ENCODE measurements around the gene MYZAP.

Gene MYZAP

DNA sequence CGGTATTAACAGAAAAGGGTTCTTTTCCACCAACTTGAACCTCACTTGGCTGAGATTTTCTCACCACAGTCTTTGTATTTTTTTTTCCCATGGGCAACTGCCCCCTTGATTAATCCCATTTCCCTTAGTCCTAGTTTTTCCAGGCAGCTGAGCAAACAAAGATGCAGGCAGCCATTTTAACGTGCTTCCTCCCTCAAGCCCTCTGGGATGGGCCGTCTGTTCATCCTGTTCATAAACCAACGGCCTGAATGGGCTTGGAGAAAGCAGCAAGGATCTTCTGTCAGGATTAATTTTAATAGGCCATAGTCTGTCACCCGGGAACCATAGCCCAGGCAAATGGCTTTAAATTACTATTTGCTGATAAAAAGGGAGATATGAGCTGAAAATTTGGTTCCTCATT lies 104.4 kb downstream of the MYZAP start:
- DNase-seq (ENCODE audit: low read depth): no peak
- TF ChIP-seq, protein P1, sequence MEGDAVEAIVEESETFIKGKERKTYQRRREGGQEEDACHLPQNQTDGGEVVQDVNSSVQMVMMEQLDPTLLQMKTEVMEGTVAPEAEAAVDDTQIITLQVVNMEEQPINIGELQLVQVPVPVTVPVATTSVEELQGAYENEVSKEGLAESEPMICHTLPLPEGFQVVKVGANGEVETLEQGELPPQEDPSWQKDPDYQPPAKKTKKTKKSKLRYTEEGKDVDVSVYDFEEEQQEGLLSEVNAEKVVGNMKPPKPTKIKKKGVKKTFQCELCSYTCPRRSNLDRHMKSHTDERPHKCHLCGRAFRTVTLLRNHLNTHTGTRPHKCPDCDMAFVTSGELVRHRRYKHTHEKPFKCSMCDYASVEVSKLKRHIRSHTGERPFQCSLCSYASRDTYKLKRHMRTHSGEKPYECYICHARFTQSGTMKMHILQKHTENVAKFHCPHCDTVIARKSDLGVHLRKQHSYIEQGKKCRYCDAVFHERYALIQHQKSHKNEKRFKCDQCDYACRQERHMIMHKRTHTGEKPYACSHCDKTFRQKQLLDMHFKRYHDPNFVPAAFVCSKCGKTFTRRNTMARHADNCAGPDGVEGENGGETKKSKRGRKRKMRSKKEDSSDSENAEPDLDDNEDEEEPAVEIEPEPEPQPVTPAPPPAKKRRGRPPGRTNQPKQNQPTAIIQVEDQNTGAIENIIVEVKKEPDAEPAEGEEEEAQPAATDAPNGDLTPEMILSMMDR (conservative IDR thresholded peaks at IDR 0.05; ENCODE audit: low read depth, low read length): no peak
- no peak overlapping the region for H3K4me3 ChIP-seq (ENCODE audit: low read depth, low read length)

DNA sequence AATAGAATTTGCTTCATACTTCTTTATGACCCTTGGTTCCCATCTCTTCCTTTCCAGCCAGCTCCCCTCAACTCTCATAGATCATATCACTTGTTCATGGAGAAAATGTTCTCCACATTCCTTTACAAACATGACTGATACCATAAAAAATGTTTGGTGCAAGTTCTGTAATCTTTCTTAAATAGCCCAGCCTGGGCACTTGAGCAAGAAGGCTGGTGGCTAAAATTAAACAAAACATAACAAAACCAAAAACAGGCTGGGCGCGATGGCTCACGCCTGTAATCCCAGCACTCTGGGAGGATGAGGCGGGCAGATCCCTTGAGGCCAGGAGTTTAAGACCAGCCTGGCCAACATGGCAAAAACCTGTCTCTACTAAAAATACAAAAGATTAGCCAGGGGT lies 105.9 kb downstream of the MYZAP start:
- peak; percentile 51 for DNase-seq (ENCODE audit: low read depth)
- TF ChIP-seq, protein P1 (conservative IDR thresholded peaks at IDR 0.05; ENCODE audit: low read depth, low read length): no peak
- H3K4me3 ChIP-seq (ENCODE audit: low read depth, low read length): no peak overlapping the region

DNA sequence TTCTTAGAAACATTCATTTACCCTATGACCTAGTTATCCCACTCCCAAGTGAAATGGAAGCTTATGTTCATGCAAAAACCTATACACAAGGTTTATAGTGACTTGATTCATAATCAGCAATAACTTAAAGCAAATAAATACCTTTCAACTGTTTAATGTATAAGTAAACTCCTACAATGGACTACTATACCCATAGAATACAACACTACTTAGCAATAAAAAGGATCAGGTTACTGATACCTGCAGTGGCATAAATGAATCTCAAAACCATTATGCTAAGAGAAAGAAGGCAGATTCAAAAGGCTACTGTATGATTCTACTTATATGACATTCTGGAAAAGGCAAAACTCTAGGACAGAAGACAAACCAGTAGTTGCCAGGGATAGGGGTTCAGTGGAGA lies 106.5 kb downstream of the MYZAP start:
- DNase-seq (ENCODE audit: low read depth): no peak
- TF ChIP-seq, protein P1 (conservative IDR thresholded peaks at IDR 0.05; ENCODE audit: low read depth, low read length): no peak
- H3K4me3 ChIP-seq (ENCODE audit: low read depth, low read length): no peak overlapping the region

DNA sequence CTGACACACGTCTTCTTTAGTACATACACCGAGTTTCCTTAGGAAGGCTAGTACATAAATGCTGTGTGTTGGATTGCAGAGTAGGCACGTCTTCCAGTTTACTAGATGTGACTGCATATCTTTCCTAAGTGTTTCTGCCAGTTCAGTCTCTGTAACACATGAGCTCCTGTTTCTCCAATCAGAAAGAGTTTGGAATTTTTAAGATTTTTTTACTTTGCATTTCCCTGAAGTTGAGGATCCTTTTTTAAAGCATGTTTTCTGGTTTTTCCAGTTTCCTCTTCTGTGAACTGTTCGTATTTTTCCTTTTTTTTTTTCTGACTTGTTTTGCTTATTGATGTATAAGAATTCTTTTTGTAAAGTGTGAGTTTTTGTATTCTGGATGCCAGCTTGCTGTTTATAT lies 107.3 kb downstream of the MYZAP start:
- no peak for DNase-seq (ENCODE audit: low read depth)
- TF ChIP-seq, protein P1 (conservative IDR thresholded peaks at IDR 0.05; ENCODE audit: low read depth, low read length): no peak
- H3K4me3 ChIP-seq (ENCODE audit: low read depth, low read length): no peak overlapping the region

DNA sequence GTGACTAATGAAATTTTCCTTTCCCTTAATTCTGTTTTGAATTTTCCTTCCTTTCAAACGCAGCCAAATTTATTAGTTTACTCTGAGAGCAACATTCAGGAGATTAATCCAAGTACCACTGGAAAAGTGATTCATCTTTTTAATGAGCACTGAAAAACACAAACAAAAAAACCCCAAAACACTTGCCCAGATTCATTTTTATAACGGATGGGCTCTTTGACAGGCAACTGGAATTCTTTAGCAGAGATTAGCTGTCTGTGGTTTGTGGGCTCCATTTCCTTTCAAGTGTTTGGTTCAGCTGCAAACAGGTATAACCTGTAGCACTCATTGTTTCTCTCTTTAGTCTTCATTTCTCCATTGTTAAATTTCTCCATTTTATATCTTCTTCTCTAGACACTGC lies 111.7 kb downstream of the MYZAP start:
- no peak overlapping the region for H3K4me3 ChIP-seq (ENCODE audit: low read depth, low read length)
- no peak for DNase-seq (ENCODE audit: low read depth)

DNA sequence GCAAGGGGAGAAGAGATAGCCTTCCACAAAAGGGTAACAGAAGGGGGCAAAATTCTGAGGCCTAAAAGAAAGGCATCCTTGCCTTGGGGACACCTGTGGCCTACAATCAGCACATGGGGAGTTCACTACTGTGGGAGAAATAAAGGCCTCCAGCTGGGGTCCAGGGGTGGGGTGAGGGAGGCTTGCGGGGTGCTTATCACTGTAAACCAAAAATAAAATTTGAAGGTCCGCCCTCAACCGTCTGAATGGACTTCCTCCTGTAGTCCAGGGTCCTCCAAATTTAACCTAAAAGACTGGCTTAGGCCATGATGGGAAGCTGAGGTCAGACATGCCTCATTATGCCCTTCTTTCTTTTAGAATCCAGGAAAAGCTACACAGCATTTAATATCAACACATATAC lies 112.7 kb downstream of the MYZAP start:
- no peak overlapping the region for H3K4me3 ChIP-seq (ENCODE audit: low read depth, low read length)
- no peak for DNase-seq (ENCODE audit: low read depth)
- TF ChIP-seq, protein P1 (conservative IDR thresholded peaks at IDR 0.05; ENCODE audit: low read depth, low read length): no peak

More for the DNA sequence above, 111.7 kb downstream of the MYZAP start:
- TF ChIP-seq, protein P1 (conservative IDR thresholded peaks at IDR 0.05; ENCODE audit: low read depth, low read length): no peak

DNA sequence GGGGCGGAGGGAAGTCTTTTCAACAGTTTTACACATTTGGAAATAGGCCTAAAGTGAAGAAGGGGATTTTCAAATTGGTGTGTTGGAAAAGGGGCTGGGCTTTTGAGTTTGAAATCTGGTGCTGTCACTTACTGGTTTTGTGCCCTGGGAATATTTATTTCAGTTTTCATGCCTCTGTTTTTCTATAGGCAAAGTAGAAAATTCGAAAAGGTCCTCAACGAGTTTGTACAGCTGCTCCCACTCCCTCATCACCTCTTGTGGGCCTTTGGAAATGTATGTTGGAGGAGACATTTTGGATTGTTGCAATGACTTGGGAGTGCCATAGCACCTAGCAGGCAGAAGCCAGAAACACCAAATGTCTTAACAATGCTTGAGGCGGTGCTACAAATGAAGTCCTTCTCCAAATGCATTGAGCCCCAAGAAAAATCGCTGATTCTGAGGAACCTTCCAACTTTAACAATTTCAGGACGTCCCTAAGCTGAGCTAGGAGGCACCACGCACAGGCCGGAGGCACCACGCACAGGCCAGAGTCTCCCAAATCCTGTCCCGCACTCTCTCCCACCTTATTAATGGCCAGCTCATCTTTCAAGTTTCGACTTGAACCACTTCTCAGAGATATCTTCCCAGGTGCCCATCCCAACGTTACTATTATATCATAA lies 114.2 kb downstream of the MYZAP start:
- TF ChIP-seq, protein P1 (conservative IDR thresholded peaks at IDR 0.05; ENCODE audit: low read depth, low read length): no peak

More for the DNA sequence above, 114.2 kb downstream of the MYZAP start:
- DNase-seq (ENCODE audit: low read depth): no peak
- H3K4me3 ChIP-seq (ENCODE audit: low read depth, low read length): peak overlapping the region; percentile 91
